H1 (cell line): ENCODE measurements around the gene FGF14.

Source experiments
- EP300 ChIP-seq, 2 experiments: IDR thresholded peaks; 1 replicate in 1 of 2; 2 replicates in 1 of 2; pipeline ENCODE4 v1.6.1; 2011 to 2012; ENCODE audit warnings: low read depth in 2 of 2, low read length in 2 of 2, mild to moderate bottlenecking in 2 of 2, borderline replicate concordance in 1 of 2, inconsistent platforms in 1 of 2, moderate library complexity in 1 of 2
- HDAC2 ChIP-seq, 2 experiments: fragments of 300-600 bp in 1 of 2; sonication (generic) in 1 of 2; IDR thresholded peaks; 2 replicates each; pipeline ENCODE4 v1.6.1; 2011 to 2012; ENCODE audit warnings: low read depth in 2 of 2, low read length in 2 of 2, mild to moderate bottlenecking in 2 of 2, moderate library complexity in 2 of 2, borderline replicate concordance in 1 of 2, inconsistent platforms in 1 of 2
- POLR2AphosphoS5 ChIP-seq: IDR thresholded peaks from 2 replicates; pipeline ENCODE4 v1.6.1; 2011; ENCODE audit warnings: low read depth, low read length
- YY1 ChIP-seq: IDR thresholded peaks from 2 replicates; pipeline ENCODE4 v1.6.1; 2011; ENCODE audit warnings: low read depth, mild to moderate bottlenecking, low read length
- TF ChIP-seq, protein P1 (sequence below), 3 experiments: IDR thresholded peaks; 1 replicate in 2 of 3; 2 replicates in 1 of 3; pipeline versions ENCODE4 v1.5.1 to v1.6.1; 2011; ENCODE audit warnings: low read length in 3 of 3, mild to moderate bottlenecking in 3 of 3, inconsistent platforms in 2 of 3, low read depth in 1 of 3, moderate library complexity in 1 of 3; ENCODE audit not compliant: insufficient read depth in 1 of 3; ENCODE audit errors: control extremely low read depth in 1 of 3

DNA sequence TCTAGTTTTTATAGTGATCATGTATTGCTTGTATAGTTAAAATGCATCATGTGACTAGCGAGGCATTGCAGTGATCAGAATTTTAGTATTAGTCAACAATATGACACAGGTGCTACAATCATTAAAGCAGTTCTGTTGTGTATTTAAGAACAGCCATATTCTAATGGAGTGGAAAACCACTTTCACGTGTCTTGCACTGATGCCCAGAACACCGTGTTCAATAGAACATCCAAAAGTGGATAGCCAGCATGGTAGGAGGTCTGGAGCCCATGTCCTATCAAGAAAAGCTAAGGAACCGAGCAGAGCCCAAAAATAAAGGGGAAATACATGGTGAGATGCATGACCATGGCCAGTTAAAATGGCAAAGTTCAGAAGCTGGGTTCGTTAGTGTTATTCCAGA is 55.1 kb downstream of the FGF14 start:
- TF ChIP-seq YY1, result no peak
- TF ChIP-seq HDAC2 (IDR thresholded peaks at IDR 0.05; ENCODE audit: borderline replicate concordance in 1 of 2, low read depth in 2 of 2, low read length in 2 of 2), result no peak
- TF ChIP-seq POLR2AphosphoS5, result no peak
- TF ChIP-seq, protein P1, sequence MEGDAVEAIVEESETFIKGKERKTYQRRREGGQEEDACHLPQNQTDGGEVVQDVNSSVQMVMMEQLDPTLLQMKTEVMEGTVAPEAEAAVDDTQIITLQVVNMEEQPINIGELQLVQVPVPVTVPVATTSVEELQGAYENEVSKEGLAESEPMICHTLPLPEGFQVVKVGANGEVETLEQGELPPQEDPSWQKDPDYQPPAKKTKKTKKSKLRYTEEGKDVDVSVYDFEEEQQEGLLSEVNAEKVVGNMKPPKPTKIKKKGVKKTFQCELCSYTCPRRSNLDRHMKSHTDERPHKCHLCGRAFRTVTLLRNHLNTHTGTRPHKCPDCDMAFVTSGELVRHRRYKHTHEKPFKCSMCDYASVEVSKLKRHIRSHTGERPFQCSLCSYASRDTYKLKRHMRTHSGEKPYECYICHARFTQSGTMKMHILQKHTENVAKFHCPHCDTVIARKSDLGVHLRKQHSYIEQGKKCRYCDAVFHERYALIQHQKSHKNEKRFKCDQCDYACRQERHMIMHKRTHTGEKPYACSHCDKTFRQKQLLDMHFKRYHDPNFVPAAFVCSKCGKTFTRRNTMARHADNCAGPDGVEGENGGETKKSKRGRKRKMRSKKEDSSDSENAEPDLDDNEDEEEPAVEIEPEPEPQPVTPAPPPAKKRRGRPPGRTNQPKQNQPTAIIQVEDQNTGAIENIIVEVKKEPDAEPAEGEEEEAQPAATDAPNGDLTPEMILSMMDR (IDR thresholded peaks at IDR 0.05; ENCODE audit: control extremely low read depth in 1 of 3, insufficient read depth in 1 of 3, low read depth in 1 of 3, low read length in 3 of 3), result no peak
- no peak for TF ChIP-seq EP300 (IDR thresholded peaks at IDR 0.05; ENCODE audit: borderline replicate concordance in 1 of 2, low read depth in 2 of 2, low read length in 2 of 2)
